NB4 (cell line): Measurements from ENCODE around the gene PLA2G4A.

ENCODE experiments used
- POLR2A ChIP-seq: IDR thresholded peaks from 2 replicates; pipeline ENCODE4 v1.6.1; 2011; ENCODE audit warnings: mild to moderate bottlenecking; ENCODE audit not compliant: insufficient read length; ENCODE audit errors: extremely low read depth
- TF ChIP-seq, protein P1 (sequence below): IDR thresholded peaks from one replicate; pipeline ENCODE4 v1.5.1; 2012; ENCODE audit warnings: low read depth, low read length
- TF ChIP-seq, protein P2 (sequence below): IDR thresholded peaks from 2 replicates; pipeline ENCODE4 v1.6.1; 2011; ENCODE audit warnings: low read depth, low read length

DNA sequence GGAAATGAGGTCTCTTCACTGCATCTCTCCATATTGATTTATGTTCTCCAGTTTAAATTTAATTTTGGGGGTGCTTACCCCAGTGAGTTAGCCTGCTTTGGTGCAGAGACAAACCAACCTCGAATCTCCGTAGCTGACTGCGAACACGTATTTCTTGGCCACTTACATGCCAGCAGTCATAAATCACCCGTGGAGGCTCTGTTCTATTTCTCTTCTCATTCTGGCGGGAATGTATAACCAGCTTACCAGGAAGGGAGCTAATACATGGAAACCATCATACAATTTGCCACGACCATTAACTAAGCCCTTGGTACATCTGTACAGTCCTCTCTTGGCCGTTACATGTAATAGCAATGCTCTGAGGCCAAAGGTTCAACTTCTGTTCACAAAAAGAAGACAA lies 148.0 kb downstream of the PLA2G4A start:
- no peak for TF ChIP-seq POLR2A
- TF ChIP-seq, protein P1, sequence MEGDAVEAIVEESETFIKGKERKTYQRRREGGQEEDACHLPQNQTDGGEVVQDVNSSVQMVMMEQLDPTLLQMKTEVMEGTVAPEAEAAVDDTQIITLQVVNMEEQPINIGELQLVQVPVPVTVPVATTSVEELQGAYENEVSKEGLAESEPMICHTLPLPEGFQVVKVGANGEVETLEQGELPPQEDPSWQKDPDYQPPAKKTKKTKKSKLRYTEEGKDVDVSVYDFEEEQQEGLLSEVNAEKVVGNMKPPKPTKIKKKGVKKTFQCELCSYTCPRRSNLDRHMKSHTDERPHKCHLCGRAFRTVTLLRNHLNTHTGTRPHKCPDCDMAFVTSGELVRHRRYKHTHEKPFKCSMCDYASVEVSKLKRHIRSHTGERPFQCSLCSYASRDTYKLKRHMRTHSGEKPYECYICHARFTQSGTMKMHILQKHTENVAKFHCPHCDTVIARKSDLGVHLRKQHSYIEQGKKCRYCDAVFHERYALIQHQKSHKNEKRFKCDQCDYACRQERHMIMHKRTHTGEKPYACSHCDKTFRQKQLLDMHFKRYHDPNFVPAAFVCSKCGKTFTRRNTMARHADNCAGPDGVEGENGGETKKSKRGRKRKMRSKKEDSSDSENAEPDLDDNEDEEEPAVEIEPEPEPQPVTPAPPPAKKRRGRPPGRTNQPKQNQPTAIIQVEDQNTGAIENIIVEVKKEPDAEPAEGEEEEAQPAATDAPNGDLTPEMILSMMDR, result no peak
- TF ChIP-seq, protein P2, sequence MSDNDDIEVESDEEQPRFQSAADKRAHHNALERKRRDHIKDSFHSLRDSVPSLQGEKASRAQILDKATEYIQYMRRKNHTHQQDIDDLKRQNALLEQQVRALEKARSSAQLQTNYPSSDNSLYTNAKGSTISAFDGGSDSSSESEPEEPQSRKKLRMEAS, result no peak
